ENCODE measurements around the gene MARCHF9.

DNA sequence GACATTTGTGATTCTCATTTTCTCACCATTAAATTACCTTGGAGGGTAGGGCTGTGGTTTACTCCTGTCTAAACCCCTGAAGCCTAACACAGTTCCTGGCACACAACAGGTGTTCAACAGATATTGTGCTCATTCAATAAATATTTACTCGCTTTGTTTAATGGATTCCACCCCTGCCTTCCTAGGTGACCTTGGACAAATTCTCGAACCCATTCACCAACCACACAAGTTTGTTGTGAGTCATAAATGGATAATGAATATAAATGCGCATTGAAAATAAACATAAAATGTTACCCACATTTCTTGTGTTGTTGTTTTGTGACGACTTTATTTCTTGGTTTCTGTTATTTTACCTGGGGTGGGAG is 27.3 kb downstream of the MARCHF9 start:
- TF ChIP-seq GATA2 (IDR thresholded peaks at IDR 0.05; ENCODE audit: low read depth, low read length) (no peak), GATA3 (IDR thresholded peaks at IDR 0.05; ENCODE audit: low read depth, low read length) (no peak)
